GM12874 (cell line): ENCODE results near the gene PRRT1B.

ENCODE experiments used
- TF ChIP-seq, protein P1 (sequence below): IDR thresholded peaks from 2 replicates; pipeline ENCODE4 v1.5.1; 2011; ENCODE audit warnings: low read depth, mild to moderate bottlenecking, control low read depth, low read length, moderate library complexity; ENCODE audit not compliant: insufficient read depth

PRRT1B gene

GRCh38 chr9:131545003-131545785 lies at the start of gene PRRT1B:
PRRT1B (plus strand) TSS chr9:131545523; CDS start chr9:131545616, 93 bp downstream.
- TF ChIP-seq, protein P1, sequence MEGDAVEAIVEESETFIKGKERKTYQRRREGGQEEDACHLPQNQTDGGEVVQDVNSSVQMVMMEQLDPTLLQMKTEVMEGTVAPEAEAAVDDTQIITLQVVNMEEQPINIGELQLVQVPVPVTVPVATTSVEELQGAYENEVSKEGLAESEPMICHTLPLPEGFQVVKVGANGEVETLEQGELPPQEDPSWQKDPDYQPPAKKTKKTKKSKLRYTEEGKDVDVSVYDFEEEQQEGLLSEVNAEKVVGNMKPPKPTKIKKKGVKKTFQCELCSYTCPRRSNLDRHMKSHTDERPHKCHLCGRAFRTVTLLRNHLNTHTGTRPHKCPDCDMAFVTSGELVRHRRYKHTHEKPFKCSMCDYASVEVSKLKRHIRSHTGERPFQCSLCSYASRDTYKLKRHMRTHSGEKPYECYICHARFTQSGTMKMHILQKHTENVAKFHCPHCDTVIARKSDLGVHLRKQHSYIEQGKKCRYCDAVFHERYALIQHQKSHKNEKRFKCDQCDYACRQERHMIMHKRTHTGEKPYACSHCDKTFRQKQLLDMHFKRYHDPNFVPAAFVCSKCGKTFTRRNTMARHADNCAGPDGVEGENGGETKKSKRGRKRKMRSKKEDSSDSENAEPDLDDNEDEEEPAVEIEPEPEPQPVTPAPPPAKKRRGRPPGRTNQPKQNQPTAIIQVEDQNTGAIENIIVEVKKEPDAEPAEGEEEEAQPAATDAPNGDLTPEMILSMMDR = no peak

DNA sequence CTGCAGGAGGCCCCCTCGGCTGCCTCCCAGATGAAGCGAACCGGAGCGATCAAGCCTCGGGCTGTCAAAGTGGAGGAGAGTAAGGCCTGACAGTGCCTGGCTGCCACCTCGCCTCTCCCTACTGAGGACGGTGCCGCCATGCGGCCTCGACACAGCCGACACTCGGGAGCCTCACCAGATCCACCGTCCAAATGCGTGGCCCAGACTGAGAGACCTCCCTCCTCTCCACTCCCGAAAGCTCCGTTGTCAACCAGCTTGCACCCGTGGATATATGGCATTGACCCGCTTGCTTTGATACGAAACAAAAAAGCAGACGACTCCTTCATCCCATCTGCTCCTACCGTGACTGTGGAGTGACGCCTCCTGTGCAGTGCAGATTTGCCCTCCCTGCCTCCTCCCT lies 49.5 kb upstream of the PRRT1B start:
- TF ChIP-seq, protein P1 = no peak

GRCh38 chr9:131496844-131497405 lies 48.4 kb upstream of the PRRT1B start:
- TF ChIP-seq, protein P1 = no peak

DNA sequence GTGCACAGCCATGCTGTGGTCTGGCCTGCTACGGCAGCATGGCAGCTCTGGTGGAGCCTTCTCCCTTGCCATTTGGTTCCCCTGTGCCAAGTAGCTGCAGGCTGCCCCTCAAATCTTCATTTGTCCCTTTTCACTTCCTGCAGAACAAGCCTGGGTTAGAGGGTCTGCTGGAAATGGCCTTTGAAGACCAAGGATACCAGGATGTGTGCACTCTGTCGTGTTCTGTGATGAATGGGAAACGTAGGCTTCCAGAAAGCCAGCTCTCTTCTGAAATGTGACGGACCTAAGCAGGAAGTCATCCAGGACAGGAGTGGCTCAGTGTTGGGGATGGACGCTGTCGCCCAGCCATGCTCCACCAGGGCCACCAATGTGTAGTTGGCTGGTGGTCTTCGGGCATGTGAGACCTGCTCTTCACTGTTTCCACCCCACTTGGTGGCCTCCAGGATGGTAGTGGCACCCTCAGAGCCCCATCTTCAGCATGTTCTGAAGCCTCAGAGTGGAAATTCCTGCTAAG lies 46.0 kb upstream of the PRRT1B start:
- TF ChIP-seq, protein P1 = no peak

GRCh38 chr9:131500377-131500776 lies 44.9 kb upstream of the PRRT1B start:
- TF ChIP-seq, protein P1 = no peak

GRCh38 chr9:131500939-131501541 lies 44.3 kb upstream of the PRRT1B start:
- TF ChIP-seq, protein P1 = no peak
